Measurements from ENCODE around the gene LTBP3.

Gene LTBP3

GRCh38 chr11:65506772-65507505 is 51.2 kb downstream of the LTBP3 start:
- Histone ChIP-seq H3K27me3 (replicated peaks; ENCODE audit: control insufficient read depth, insufficient read depth, low read length, poor library complexity, severe bottlenecking) (no peaks in the 10 kb centered on the region), H3K36me3 (ENCODE audit: control insufficient read depth, insufficient read depth, low read length) (peaks cover 43% of the 10 kb centered on the region), H3K4me1 (ENCODE audit: control insufficient read depth, insufficient read depth, low read length, poor library complexity, severe bottlenecking) (peaks cover 37% of the 10 kb centered on the region), H3K4me3 (ENCODE audit: insufficient read depth, low read depth, low read length, poor library complexity, severe bottlenecking) (peak overlapping the region; percentile 16), H3K9me3 (ENCODE audit: control insufficient read depth, low read length) (no peaks in the 10 kb centered on the region), H3K27ac (ENCODE audit: insufficient read depth, low read length, poor library complexity, severe bottlenecking) (peak overlapping the region; percentile 65)
- peak in 2 of 3 donors; percentile 30 to 38 for DNase-seq

- H3K4me1 ChIP-seq (ENCODE audit: control insufficient read depth, insufficient read depth, low read length, poor library complexity, severe bottlenecking): peaks cover 37% of the 10 kb centered on the region
- peaks cover 49% of the 10 kb centered on the region for H3K36me3 ChIP-seq (ENCODE audit: control insufficient read depth, insufficient read depth, low read length)
- H3K27me3 ChIP-seq (replicated peaks; ENCODE audit: control insufficient read depth, insufficient read depth, low read length, poor library complexity, severe bottlenecking): no peaks in the 10 kb centered on the region
- no peaks in the 10 kb centered on the region for H3K9me3 ChIP-seq (ENCODE audit: control insufficient read depth, low read length)
- peak overlapping the region; percentile 98 for H3K27ac ChIP-seq (ENCODE audit: insufficient read depth, low read length, poor library complexity, severe bottlenecking)
- peak in 1 of 3 donors; percentile 40 for DNase-seq
- peak overlapping the region; percentile 16 for H3K4me3 ChIP-seq (ENCODE audit: insufficient read depth, low read depth, low read length, poor library complexity, severe bottlenecking)
These were observed 51.8 kb downstream of the LTBP3 start for GRCh38 chr11:65506290-65506771.

- Histone ChIP-seq H3K27me3 (replicated peaks; ENCODE audit: control insufficient read depth, insufficient read depth, low read length, poor library complexity, severe bottlenecking) (no peaks in the 10 kb centered on the region), H3K9me3 (ENCODE audit: control insufficient read depth, low read length) (no peaks in the 10 kb centered on the region), H3K36me3 (ENCODE audit: control insufficient read depth, insufficient read depth, low read length) (peaks cover 56% of the 10 kb centered on the region), H3K4me3 (ENCODE audit: insufficient read depth, low read depth, low read length, poor library complexity, severe bottlenecking) (peak overlapping the region; percentile 85), H3K4me1 (ENCODE audit: control insufficient read depth, insufficient read depth, low read length, poor library complexity, severe bottlenecking) (peaks cover 34% of the 10 kb centered on the region), H3K27ac (ENCODE audit: insufficient read depth, low read length, poor library complexity, severe bottlenecking) (peak overlapping the region; percentile 98)
- no peak for DNase-seq
These were observed 52.5 kb downstream of the LTBP3 start for GRCh38 chr11:65505466-65506289.

GRCh38 chr11:65504674-65505465 is 53.3 kb downstream of the LTBP3 start:
- Histone ChIP-seq H3K36me3 (ENCODE audit: control insufficient read depth, insufficient read depth, low read length) (peaks cover 61% of the 10 kb centered on the region), H3K4me1 (ENCODE audit: control insufficient read depth, insufficient read depth, low read length, poor library complexity, severe bottlenecking) (peaks cover 31% of the 10 kb centered on the region)
- no peak for DNase-seq

GRCh38 chr11:65503949-65504673 is 54.0 kb downstream of the LTBP3 start:
- peaks cover 61% of the 10 kb centered on the region for H3K36me3 ChIP-seq (ENCODE audit: control insufficient read depth, insufficient read depth, low read length)
- no peaks in the 10 kb centered on the region for H3K27me3 ChIP-seq (replicated peaks; ENCODE audit: control insufficient read depth, insufficient read depth, low read length, poor library complexity, severe bottlenecking)
- H3K9me3 ChIP-seq (ENCODE audit: control insufficient read depth, low read length): no peaks in the 10 kb centered on the region
- no peak for DNase-seq
- peaks cover 31% of the 10 kb centered on the region for H3K4me1 ChIP-seq (ENCODE audit: control insufficient read depth, insufficient read depth, low read length, poor library complexity, severe bottlenecking)
- H3K27ac ChIP-seq (ENCODE audit: insufficient read depth, low read length, poor library complexity, severe bottlenecking): peak overlapping the region; percentile 98
- H3K4me3 ChIP-seq (ENCODE audit: insufficient read depth, low read depth, low read length, poor library complexity, severe bottlenecking): peak overlapping the region; percentile 85

More at GRCh38 chr11:65504674-65505465, 53.3 kb downstream of the LTBP3 start:
- H3K27me3 ChIP-seq (replicated peaks; ENCODE audit: control insufficient read depth, insufficient read depth, low read length, poor library complexity, severe bottlenecking): no peaks in the 10 kb centered on the region
- H3K4me3 ChIP-seq (ENCODE audit: insufficient read depth, low read depth, low read length, poor library complexity, severe bottlenecking): peak overlapping the region; percentile 85
- H3K9me3 ChIP-seq (ENCODE audit: control insufficient read depth, low read length): no peaks in the 10 kb centered on the region
- peak overlapping the region; percentile 98 for H3K27ac ChIP-seq (ENCODE audit: insufficient read depth, low read length, poor library complexity, severe bottlenecking)

- Histone ChIP-seq H3K27me3 (replicated peaks; ENCODE audit: control insufficient read depth, insufficient read depth, low read length, poor library complexity, severe bottlenecking) (no peaks in the 10 kb centered on the region), H3K27ac (ENCODE audit: insufficient read depth, low read length, poor library complexity, severe bottlenecking) (peak overlapping the region; percentile 98), H3K36me3 (ENCODE audit: control insufficient read depth, insufficient read depth, low read length) (peaks cover 61% of the 10 kb centered on the region), H3K4me3 (ENCODE audit: insufficient read depth, low read depth, low read length, poor library complexity, severe bottlenecking) (peak overlapping the region; percentile 85), H3K4me1 (ENCODE audit: control insufficient read depth, insufficient read depth, low read length, poor library complexity, severe bottlenecking) (peaks cover 31% of the 10 kb centered on the region), H3K9me3 (ENCODE audit: control insufficient read depth, low read length) (no peaks in the 10 kb centered on the region)
- no peak for DNase-seq
These were observed 54.7 kb downstream of the LTBP3 start for GRCh38 chr11:65503368-65503948.

GRCh38 chr11:65502555-65503367 is 55.4 kb downstream of the LTBP3 start:
- peaks cover 61% of the 10 kb centered on the region for H3K36me3 ChIP-seq (ENCODE audit: control insufficient read depth, insufficient read depth, low read length)
- peaks cover 29% of the 10 kb centered on the region for H3K4me1 ChIP-seq (ENCODE audit: control insufficient read depth, insufficient read depth, low read length, poor library complexity, severe bottlenecking)
- DNase-seq: no peak
- no peaks in the 10 kb centered on the region for H3K27me3 ChIP-seq (replicated peaks; ENCODE audit: control insufficient read depth, insufficient read depth, low read length, poor library complexity, severe bottlenecking)
- no peaks in the 10 kb centered on the region for H3K9me3 ChIP-seq (ENCODE audit: control insufficient read depth, low read length)
- H3K4me3 ChIP-seq (ENCODE audit: insufficient read depth, low read depth, low read length, poor library complexity, severe bottlenecking): peak overlapping the region; percentile 85
- H3K27ac ChIP-seq (ENCODE audit: insufficient read depth, low read length, poor library complexity, severe bottlenecking): peak overlapping the region; percentile 98

- Histone ChIP-seq H3K9me3 (ENCODE audit: control insufficient read depth, low read length) (no peaks in the 10 kb centered on the region), H3K27ac (ENCODE audit: insufficient read depth, low read length, poor library complexity, severe bottlenecking) (peak overlapping the region; percentile 98), H3K36me3 (ENCODE audit: control insufficient read depth, insufficient read depth, low read length) (peaks cover 61% of the 10 kb centered on the region), H3K4me3 (ENCODE audit: insufficient read depth, low read depth, low read length, poor library complexity, severe bottlenecking) (peak overlapping the region; percentile 85), H3K27me3 (replicated peaks; ENCODE audit: control insufficient read depth, insufficient read depth, low read length, poor library complexity, severe bottlenecking) (no peaks in the 10 kb centered on the region), H3K4me1 (ENCODE audit: control insufficient read depth, insufficient read depth, low read length, poor library complexity, severe bottlenecking) (peaks cover 24% of the 10 kb centered on the region)
- no peak for DNase-seq
These were observed 55.9 kb downstream of the LTBP3 start for GRCh38 chr11:65502274-65502554.
